Hepatocyte (in vitro differentiated cells): ENCODE results near the gene HEXIM2. TPM values are rescaled to one million over a fixed set of nuclear protein-coding genes. Genes with fewer than 3 reads are reported as not detected.

Experiments used
- DNase-seq: peaks from one replicate; pipeline ENCODE4 v3.0.0-alpha.2; 2016; ENCODE audit warnings: low spot score
- H2AFZ ChIP-seq: fragments of 200-600 bp; sonication (generic); 2 replicates; pipeline ENCODE4 v1.6.0; 2016; ENCODE audit warnings: antibody characterized with exemption, mild to moderate bottlenecking
- H3K27ac ChIP-seq: fragments of 200-600 bp; sonication (generic); 2 replicates; pipeline ENCODE4 v1.5.1; 2016; ENCODE audit warnings: mild to moderate bottlenecking
- H3K27me3 ChIP-seq: fragments of 200-600 bp; sonication (generic); 2 replicates; pipeline ENCODE4 v1.6.1; 2016
- H3K36me3 ChIP-seq: fragments of 200-600 bp; sonication (generic); replicated peaks from 2 replicates; pipeline ENCODE4 v1.5.1; 2016; ENCODE audit warnings: low read depth; ENCODE audit not compliant: insufficient read depth
- H3K4me1 ChIP-seq: fragments of 200-600 bp; sonication (generic); 2 replicates; pipeline ENCODE4 v1.5.1; 2016; ENCODE audit warnings: mild to moderate bottlenecking, moderate library complexity; ENCODE audit not compliant: insufficient read depth
- H3K4me2 ChIP-seq: fragments of 200-600 bp; sonication (generic); 2 replicates; pipeline ENCODE4 v1.6.0; 2016
- H3K4me3 ChIP-seq: fragments of 200-600 bp; sonication (generic); 2 replicates; pipeline ENCODE4 v1.5.1; 2016; ENCODE audit warnings: mild to moderate bottlenecking
- H3K79me2 ChIP-seq: fragments of 200-600 bp; sonication (generic); 2 replicates; pipeline ENCODE4 v1.6.0; 2017; ENCODE audit warnings: mild to moderate bottlenecking
- H3K9me2 ChIP-seq: fragments of 200-600 bp; sonication (generic); replicated peaks from 2 replicates; pipeline ENCODE4 v1.6.0; 2017; ENCODE audit warnings: mild to moderate bottlenecking; ENCODE audit not compliant: insufficient read depth
- H3K9me3 ChIP-seq: fragments of 200-600 bp; sonication (generic); 2 replicates; pipeline ENCODE4 v1.5.1; 2016; ENCODE audit warnings: low read depth, mild to moderate bottlenecking
- H4K20me1 ChIP-seq: fragments of 200-600 bp; sonication (generic); 2 replicates; pipeline ENCODE4 v1.6.0; 2016; ENCODE audit warnings: mild to moderate bottlenecking; ENCODE audit not compliant: insufficient read depth, poor library complexity, severe bottlenecking
- CTCF ChIP-seq: fragments of 200-600 bp; sonication (generic); IDR thresholded peaks from 2 replicates; pipeline ENCODE4 v1.5.1; 2016; ENCODE audit warnings: antibody characterized with exemption, mild to moderate bottlenecking; ENCODE audit not compliant: poor library complexity
- EZH2 ChIP-seq: fragments of 200-600 bp; sonication (generic); IDR thresholded peaks from 2 replicates; pipeline ENCODE4 v1.6.1; 2016; ENCODE audit warnings: antibody characterized with exemption, mild to moderate bottlenecking, borderline replicate concordance
- EZH2phosphoT487 ChIP-seq: fragments of 200-600 bp; sonication (generic); IDR thresholded peaks from one replicate; pipeline ENCODE4 v1.6.1; 2018; ENCODE audit warnings: antibody characterized with exemption, mild to moderate bottlenecking, low read depth, moderate library complexity; ENCODE audit not compliant: unreplicated experiment, severe bottlenecking
- WGBS: methylation state at CpG from one replicate; pipeline ENCODE4 v1.1.6; 2016; ENCODE audit warnings: low lambda C conversion rate; ENCODE audit errors: missing lambda C conversion rate; 5-methylcytosine and 5-hydroxymethylcytosine counted together
- polyA plus RNA-seq: library from polyadenylated mRNA; unstranded; fragments of >200 nt; fragmentation: Nextera tagmentation; extraction: Ambion mirVana; gene quantifications from 2 replicates; pipeline ENCODE4 v1.2.1, GENCODE V29; 2016
- total RNA-seq: library from RNA; depleted of rRNA; stranded (reverse); fragments of >200 nt; gene quantifications from 2 replicates; pipeline ENCODE4 v1.2.3, GENCODE V29; 2014

Gene HEXIM2
- total and polyA plus RNA-seq, 2 experiments from 2014 or later, result 7.6 to 12.2 TPM

- TF ChIP-seq CTCF (no peak), EZH2 (no peak), EZH2phosphoT487 (no peak)
- no peak overlapping the region for H2AFZ ChIP-seq
- no peaks in the 10 kb centered on the region for H3K79me2 ChIP-seq
- no peaks in the 10 kb centered on the region for H3K9me3 ChIP-seq
- H3K9me2 ChIP-seq, result no peaks in the 10 kb centered on the region
- H3K4me3 ChIP-seq, result no peak overlapping the region
- DNase-seq, result no peak
- no peaks in the 10 kb centered on the region for H4K20me1 ChIP-seq
- 88% methylated on average over 5 of the region's 5 CpGs for WGBS
- no peak overlapping the region for H3K27ac ChIP-seq
- H3K4me1 ChIP-seq, result no peaks in the 10 kb centered on the region
- no peaks in the 10 kb centered on the region for H3K27me3 ChIP-seq
- H3K4me2 ChIP-seq, result no peak overlapping the region
- H3K36me3 ChIP-seq, result no peaks in the 10 kb centered on the region
Measured at GRCh38 chr17:45184144-45184543, 22.5 kb downstream of the HEXIM2 start.

- no peaks in the 10 kb centered on the region for H3K36me3 ChIP-seq
- H4K20me1 ChIP-seq, result no peaks in the 10 kb centered on the region
- no peaks in the 10 kb centered on the region for H3K9me3 ChIP-seq
- 56% methylated on average over 7 of the region's 7 CpGs for WGBS
- H3K4me3 ChIP-seq, result no peak overlapping the region
- DNase-seq, result no peak
- H3K4me1 ChIP-seq, result no peaks in the 10 kb centered on the region
- no peak overlapping the region for H3K4me2 ChIP-seq
- TF ChIP-seq CTCF (no peak), EZH2phosphoT487 (no peak), EZH2 (no peak)
- H3K27ac ChIP-seq, result no peak overlapping the region
- no peak overlapping the region for H2AFZ ChIP-seq
- no peaks in the 10 kb centered on the region for H3K79me2 ChIP-seq
- H3K9me2 ChIP-seq, result no peaks in the 10 kb centered on the region
- H3K27me3 ChIP-seq, result no peaks in the 10 kb centered on the region
Measured at GRCh38 chr17:45186801-45187354, 25.2 kb downstream of the HEXIM2 start.

GRCh38 chr17:45189009-45189408 is 27.3 kb downstream of the HEXIM2 start:
- H3K9me3 ChIP-seq, result no peaks in the 10 kb centered on the region
- H2AFZ ChIP-seq, result no peak overlapping the region
- H4K20me1 ChIP-seq, result no peaks in the 10 kb centered on the region
- no peaks in the 10 kb centered on the region for H3K4me1 ChIP-seq
- no peak overlapping the region for H3K4me3 ChIP-seq
- TF ChIP-seq CTCF (no peak), EZH2phosphoT487 (no peak), EZH2 (no peak)
- no peak for DNase-seq
- H3K27ac ChIP-seq, result no peak overlapping the region
- no peaks in the 10 kb centered on the region for H3K36me3 ChIP-seq
- H3K27me3 ChIP-seq, result no peaks in the 10 kb centered on the region
- 92% methylated on average over 2 of the region's 2 CpGs for WGBS
- no peaks in the 10 kb centered on the region for H3K9me2 ChIP-seq
- no peak overlapping the region for H3K4me2 ChIP-seq
- H3K79me2 ChIP-seq, result no peaks in the 10 kb centered on the region
